ENCODE results near the gene SEPTIN3.

The SEPTIN3 gene

GRCh38 chr22:41929418-41929810, 39.8 kb upstream of the SEPTIN3 start:
- no peak overlapping the region for H3K27ac ChIP-seq
- no peaks in the 10 kb centered on the region for H3K79me2 ChIP-seq (ENCODE audit: insufficient read depth, low read depth)
- H4K20me1 ChIP-seq (ENCODE audit: insufficient read depth) = no peaks in the 10 kb centered on the region
- H3K4me2 ChIP-seq = no peak overlapping the region
- H2AFZ ChIP-seq (ENCODE audit: low read depth) = no peak overlapping the region
- H3K4me3 ChIP-seq (IDR thresholded peaks at IDR 0.05; ENCODE audit: insufficient read depth, low read depth, low read length) = no peak overlapping the region
- H3K4me1 ChIP-seq (ENCODE audit: low read depth, poor library complexity, severe bottlenecking) = peaks cover 3% of the 10 kb centered on the region
- TF ChIP-seq CTCF (conservative IDR thresholded peaks at IDR 0.05; ENCODE audit: low read depth, low read length) = no peak
- H3K36me3 ChIP-seq (ENCODE audit: insufficient read depth) = no peaks in the 10 kb centered on the region
- H3K9ac ChIP-seq = no peak overlapping the region
- peaks cover 24% of the 10 kb centered on the region for H3K27me3 ChIP-seq (ENCODE audit: insufficient read depth, low read depth)

GRCh38 chr22:41931701-41932269, 37.5 kb upstream of the SEPTIN3 start:
- Histone ChIP-seq H4K20me1 (ENCODE audit: insufficient read depth) (no peaks in the 10 kb centered on the region), H3K9ac (no peak overlapping the region), H2AFZ (ENCODE audit: low read depth) (no peak overlapping the region), H3K27ac (no peak overlapping the region), H3K79me2 (ENCODE audit: insufficient read depth, low read depth) (no peaks in the 10 kb centered on the region), H3K4me3 (IDR thresholded peaks at IDR 0.05; ENCODE audit: insufficient read depth, low read depth, low read length) (no peak overlapping the region), H3K4me2 (no peak overlapping the region), H3K4me1 (ENCODE audit: low read depth, poor library complexity, severe bottlenecking) (no peaks in the 10 kb centered on the region), H3K27me3 (ENCODE audit: insufficient read depth, low read depth) (peaks cover 7% of the 10 kb centered on the region; the same call in 1 of the 2 replicates), H3K36me3 (ENCODE audit: insufficient read depth) (no peaks in the 10 kb centered on the region)
- no peak for TF ChIP-seq CTCF (conservative IDR thresholded peaks at IDR 0.05; ENCODE audit: low read depth, low read length)

- H3K4me2 ChIP-seq = no peak overlapping the region
- H3K79me2 ChIP-seq (ENCODE audit: insufficient read depth, low read depth) = no peaks in the 10 kb centered on the region
- no peak overlapping the region for H3K27ac ChIP-seq
- no peak overlapping the region for H3K9ac ChIP-seq
- H2AFZ ChIP-seq (ENCODE audit: low read depth) = no peak overlapping the region
- H3K4me3 ChIP-seq (IDR thresholded peaks at IDR 0.05; ENCODE audit: insufficient read depth, low read depth, low read length) = no peak overlapping the region
- H3K36me3 ChIP-seq (ENCODE audit: insufficient read depth) = no peaks in the 10 kb centered on the region
- peaks cover 3% of the 10 kb centered on the region; the same call in 1 of the 2 replicates for H3K27me3 ChIP-seq (ENCODE audit: insufficient read depth, low read depth)
- H3K4me1 ChIP-seq (ENCODE audit: low read depth, poor library complexity, severe bottlenecking) = no peaks in the 10 kb centered on the region
- TF ChIP-seq CTCF (conservative IDR thresholded peaks at IDR 0.05; ENCODE audit: low read depth, low read length) = no peak
- no peaks in the 10 kb centered on the region for H4K20me1 ChIP-seq (ENCODE audit: insufficient read depth)
These were observed 36.9 kb upstream of the SEPTIN3 start for GRCh38 chr22:41932353-41932752.

GRCh38 chr22:41933411-41934177, 35.6 kb upstream of the SEPTIN3 start:
- Histone ChIP-seq H3K9ac (no peak overlapping the region), H4K20me1 (ENCODE audit: insufficient read depth) (no peaks in the 10 kb centered on the region), H3K79me2 (ENCODE audit: insufficient read depth, low read depth) (no peaks in the 10 kb centered on the region), H3K27me3 (ENCODE audit: insufficient read depth, low read depth) (no peaks in the 10 kb centered on the region), H3K27ac (no peak overlapping the region), H3K4me1 (ENCODE audit: low read depth, poor library complexity, severe bottlenecking) (no peaks in the 10 kb centered on the region), H2AFZ (ENCODE audit: low read depth) (no peak overlapping the region), H3K36me3 (ENCODE audit: insufficient read depth) (no peaks in the 10 kb centered on the region), H3K4me2 (no peak overlapping the region), H3K4me3 (IDR thresholded peaks at IDR 0.05; ENCODE audit: insufficient read depth, low read depth, low read length) (no peak overlapping the region)
- TF ChIP-seq CTCF (conservative IDR thresholded peaks at IDR 0.05; ENCODE audit: low read depth, low read length) = no peak

All from KMS-11 (cell line).